CD4-positive, alpha-beta T cell treated with Interferon alpha-2 for 1 hour (primary cell): Measurements from ENCODE around the gene ETHE1.

Experiments
- DNase-seq, 2 donors: peaks; one replicate each; pipeline ENCODE4 v3.0.0-alpha.2; 2020 to 2022

Gene ETHE1

DNA sequence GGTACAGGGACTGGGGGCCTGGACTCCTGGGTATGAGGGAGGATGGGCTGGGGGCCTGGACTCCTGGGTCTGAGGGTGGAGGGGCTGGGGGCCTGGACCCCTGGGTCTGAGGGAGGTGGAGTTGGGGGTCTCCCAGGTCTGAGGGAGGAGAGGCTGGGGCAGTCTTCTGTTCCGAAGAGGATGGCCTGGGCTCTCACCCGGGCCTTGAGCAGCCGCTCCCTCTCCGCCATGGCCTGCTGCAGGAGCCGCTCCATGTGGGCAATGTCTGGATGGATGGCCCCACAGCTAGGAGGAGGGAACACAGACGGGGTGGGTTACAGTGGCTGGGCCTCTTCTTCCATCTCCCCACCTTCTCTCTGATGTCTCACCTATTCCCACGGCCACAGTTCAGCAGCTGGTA lies 40.6 kb downstream of the ETHE1 start:
- DNase-seq, result no peak

DNA sequence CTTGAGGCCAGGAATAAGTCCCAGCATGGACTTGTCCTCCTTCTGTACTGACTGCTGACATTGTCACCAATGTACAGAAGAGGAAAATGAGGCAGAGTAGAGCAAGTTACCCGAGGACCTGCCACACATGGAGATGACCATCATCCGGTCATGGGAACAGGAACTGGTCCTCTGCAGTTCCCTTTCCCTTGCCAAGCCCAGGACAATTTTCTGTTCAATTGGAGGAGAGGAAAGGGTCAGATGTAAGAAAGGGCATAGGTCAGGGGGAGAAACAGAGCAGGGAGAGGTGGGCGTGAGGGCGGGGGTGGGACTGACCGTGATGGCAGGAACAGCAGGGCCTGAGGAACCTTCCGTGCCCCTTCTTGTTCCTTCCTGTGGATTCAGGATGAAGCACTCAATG lies 41.0 kb downstream of the ETHE1 start:
- no peak for DNase-seq

DNA sequence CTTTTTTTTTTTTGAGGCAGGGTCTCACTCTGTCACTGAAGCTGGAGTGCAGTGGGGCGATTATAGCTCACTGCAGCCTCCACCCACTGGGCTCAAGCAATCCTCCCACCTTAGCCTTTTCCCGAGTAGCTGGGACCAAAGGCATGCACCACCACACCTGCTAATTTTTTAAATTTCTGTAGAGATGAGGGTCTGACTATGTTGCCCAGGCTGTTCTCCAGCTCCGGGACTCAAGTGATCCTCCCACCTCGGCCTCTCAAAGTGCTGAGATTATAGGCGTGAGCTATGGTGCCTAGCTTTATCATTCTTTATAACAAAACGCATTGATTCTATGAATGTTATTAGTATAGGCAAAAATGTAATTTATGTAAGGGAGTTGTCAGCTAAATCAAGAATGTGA lies 43.7 kb downstream of the ETHE1 start:
- no peak for DNase-seq

DNA sequence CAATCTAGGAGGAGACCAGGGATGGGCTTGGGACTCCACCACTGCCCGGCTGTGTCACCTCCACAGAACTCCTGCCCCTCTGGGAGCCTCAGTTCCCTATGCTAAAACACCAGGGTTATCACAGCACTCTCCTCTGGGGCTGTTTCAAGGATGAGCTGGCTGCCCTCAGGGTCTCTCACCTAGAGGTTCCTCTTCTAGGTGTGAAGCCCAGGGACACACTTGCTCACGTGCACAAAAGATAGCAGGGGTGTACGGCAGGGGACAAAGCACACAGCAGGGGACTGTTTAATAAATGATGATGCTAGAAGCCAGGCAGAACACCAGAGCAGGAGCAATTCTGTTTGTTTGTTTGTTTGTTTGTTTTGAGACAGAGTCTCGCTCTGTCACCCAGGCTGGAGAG lies 44.8 kb downstream of the ETHE1 start:
- DNase-seq, result no peak

DNA sequence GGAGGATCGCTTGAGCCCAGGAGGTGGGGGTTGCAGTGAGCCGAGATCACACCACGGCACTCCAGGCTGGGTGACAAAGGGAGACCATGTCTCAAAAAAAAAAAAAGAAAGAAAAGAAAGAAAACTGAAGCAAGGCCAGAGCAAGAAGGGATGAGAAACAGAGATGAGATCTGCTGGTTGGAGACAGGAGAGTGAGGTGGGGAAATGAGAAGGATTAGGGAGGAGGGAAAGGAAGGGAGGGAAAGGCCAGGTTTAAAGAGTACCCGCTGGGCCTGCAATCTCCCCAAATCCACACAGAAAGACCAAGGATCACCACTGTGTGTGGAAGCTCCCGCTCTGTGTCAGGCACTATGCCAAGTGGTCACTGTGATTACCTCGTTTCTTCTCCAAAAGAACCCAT lies 45.3 kb downstream of the ETHE1 start:
- no peak for DNase-seq

DNA sequence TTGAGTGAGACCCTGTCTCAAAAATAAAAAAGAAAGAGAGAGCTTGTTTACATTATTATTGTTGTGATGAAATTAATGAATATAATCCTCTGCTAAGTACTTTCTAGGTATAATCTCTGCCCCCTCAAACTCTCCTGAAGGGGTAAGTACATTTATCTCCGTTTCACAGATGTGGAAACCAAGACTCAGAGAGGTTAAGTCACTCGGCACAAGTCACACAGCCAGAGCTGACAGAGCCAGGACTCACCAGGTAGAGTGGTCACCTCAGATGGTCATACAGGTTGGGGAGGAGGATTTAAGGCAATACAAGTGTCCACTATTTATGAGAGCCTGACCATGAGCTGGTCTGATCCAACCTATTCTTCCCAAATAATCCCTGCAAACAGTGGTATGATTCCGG lies 46.4 kb downstream of the ETHE1 start:
- no peak for DNase-seq

DNA sequence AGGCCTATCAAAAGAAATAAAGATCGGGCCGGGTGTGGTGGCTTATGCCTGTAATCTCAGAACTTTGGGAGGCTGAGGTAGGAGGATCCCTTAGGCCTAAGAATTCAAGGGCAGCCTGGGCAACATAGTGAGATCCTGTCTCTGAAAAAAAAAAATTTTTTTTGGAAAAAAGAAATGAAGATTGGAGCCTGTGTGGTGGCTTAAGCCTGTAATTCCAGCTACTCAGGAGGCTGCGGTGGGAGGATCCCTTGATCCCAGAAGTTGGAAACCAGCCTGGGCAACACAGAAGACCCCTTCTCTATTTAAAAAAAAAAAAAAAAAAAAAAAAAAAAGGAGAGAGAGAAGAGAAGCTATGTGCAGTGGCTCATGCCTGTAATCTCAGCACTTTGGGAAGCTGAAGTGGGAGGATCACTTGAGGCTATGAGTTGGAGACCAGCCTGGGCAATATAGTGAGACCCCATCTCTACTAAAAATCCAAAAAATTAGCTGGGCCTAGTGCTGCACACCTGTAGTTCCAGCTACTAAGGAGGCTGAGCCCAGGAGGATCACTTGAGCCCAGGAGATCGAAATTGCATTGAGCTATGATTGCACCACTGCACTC lies 46.9 kb downstream of the ETHE1 start:
- DNase-seq, result no peak

DNA sequence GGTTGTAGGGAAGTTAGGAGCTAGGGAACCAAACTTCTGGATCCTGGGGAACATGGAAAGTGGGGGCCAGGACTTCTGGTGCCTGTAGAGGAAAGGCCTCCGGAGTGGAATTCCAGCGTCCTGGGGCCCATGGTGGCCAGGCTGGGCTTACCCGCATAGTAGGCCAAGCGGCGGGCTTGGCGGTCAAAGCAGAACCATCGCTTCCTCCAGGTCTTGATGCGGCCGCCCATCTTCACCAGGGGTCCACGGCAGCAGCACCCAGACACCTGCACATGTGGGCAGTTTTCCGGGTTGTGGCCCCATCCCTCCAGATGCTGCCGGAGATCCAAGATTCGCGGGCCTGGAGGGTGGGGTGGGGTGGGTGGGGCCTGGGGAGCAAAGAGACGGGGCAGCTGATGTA lies 47.8 kb downstream of the ETHE1 start:
- DNase-seq, result no peak

DNA sequence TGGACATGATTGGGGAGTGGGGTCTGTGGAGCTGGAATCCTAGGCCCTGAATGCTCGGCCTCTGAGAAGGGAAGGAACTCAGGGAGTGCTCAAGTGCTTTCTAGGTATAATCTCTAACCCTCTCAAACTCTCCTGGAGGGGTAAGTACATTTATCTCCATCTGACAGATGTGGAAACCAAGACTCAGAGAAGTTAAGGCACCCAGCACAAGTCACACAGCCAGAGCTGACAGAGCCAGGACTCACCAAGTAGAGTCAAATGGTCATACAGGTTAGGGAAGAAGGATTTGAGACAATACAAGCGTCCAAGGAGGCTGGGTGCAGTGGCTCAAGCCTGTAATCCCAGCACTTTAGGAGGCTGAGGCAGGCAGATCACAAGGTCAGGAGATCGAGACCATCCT lies 48.7 kb downstream of the ETHE1 start:
- no peak for DNase-seq

DNA sequence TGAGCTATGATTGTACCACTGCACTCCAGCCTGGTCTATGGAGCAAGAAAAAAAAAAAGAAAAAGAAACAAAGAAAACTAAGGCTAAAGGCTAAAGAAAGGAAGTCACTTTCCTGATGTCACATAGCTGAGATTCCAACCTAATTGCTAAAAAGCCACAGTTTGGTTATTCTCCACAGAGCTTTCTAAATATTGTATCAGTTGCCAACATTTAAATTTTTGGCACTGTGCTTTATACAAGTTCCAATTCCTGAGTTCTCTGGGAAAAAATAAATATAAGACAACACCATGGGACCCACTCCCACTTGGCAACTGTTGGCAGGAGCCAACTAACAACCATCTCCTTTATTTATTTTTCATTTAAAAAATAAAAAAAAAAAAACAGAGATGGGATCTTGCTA lies 50.4 kb downstream of the ETHE1 start:
- no peak for DNase-seq

DNA sequence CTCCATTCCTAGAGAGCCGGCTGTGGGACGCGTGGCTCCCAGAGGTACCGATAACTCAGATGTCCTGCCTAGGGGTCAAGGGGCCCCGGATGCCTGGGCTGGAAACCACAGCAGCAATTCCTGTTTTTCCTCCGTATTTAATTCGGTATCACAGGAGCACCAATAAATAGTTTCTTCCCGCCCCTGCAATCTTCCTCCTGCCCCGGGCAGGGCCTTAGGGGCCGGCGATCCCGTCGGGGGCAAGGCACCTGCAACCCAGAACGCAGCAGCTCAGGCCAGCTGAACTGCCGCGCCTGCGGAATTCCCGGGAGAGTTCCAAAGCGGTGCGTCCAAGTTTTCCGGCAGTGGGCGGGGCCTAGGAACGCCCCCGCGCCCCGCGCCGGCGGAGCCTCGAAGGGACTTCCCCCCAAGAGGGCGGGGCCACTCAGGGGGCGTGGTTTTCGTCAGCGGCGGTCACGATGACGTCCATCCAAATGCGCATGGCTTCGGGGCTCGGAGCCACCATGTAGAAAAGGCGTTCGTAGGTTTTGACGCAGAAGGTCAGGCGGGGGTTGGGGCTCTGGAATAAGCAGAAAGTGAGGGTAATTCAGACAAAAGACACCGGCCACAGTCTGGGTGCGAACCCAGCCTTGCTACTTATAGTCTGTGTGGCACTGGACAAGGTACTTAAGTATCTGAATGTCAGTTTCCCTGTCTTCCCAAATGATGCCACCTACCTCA lies 51.9 kb downstream of the ETHE1 start:
- peak; percentile 94 to 96 for DNase-seq

DNA sequence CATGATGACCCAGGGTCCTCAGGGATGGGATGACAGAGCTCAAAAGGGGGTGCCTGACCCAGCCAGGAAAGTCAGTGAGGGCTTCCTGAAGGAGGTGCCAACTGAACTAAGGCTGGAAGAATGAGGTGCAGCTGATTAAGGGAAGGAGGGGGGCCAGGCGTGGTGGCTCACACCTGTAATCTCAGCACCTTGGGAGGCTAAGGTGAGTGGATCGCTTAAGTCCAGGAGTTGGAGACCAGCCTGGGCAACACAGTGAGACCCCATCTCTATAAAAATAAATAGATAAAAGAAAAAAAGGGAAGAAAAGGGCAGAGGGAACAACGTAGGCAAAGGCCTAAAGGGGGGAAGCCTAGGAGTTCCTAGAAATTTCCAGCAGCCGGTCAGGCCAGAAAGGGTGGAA lies 52.5 kb downstream of the ETHE1 start:
- no peak for DNase-seq

DNA sequence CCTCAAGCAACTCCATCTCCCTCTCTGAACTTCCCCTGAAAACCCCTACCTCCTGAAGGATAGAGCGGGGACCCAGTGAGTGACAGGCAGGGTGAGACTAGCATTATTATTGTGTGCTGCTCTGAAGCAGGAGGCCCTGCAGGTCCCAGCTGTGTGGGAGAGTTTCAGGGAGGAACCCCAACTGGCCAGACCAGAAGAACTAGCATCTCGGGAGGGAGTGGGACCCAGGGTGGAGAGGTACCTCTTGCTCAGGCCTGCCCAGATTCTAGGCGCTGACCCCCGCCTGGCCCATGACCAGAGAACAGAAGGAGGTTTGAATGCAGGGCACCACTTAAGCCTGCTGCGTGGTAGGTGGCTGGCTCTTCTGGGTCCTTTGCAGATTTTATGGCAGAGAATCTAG lies 55.9 kb downstream of the ETHE1 start:
- DNase-seq, result no peak

DNA sequence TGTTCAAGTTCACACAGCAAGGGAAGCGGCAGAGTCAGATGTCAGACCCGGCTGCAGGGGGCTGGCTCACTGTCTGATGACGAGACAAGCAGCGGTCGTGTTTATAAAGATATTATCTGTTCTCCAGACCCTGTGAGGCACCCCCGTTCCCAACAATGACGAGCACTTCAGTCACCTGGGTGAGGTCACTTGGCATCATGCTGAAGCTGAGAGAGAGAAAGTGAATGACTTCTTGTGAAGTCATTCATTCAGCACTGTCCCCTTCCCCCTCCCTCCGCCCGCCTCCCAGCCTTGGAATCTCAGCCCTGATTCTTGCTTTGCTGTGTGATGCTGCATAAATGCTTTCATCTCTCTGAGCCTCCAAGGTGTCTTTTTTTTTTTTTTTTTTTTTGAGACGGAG lies 56.7 kb downstream of the ETHE1 start:
- peak; percentile 61 to 84 for DNase-seq

DNA sequence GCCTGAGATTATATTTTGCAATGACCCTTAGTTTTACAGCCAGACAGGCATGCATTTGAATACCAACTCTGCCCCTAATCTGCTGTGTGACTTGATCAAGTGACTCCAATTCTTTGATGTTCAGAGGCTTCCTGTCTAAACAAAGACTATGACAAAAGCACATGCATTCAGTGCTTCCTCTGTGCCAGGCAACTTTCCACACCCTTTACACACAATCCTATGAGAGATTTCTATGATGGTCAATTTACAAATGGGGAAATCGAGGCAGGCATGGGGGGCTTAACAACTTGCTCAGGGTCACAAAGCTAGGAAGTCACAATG lies 57.9 kb downstream of the ETHE1 start:
- peak; percentile 10 to 57 for DNase-seq

DNA sequence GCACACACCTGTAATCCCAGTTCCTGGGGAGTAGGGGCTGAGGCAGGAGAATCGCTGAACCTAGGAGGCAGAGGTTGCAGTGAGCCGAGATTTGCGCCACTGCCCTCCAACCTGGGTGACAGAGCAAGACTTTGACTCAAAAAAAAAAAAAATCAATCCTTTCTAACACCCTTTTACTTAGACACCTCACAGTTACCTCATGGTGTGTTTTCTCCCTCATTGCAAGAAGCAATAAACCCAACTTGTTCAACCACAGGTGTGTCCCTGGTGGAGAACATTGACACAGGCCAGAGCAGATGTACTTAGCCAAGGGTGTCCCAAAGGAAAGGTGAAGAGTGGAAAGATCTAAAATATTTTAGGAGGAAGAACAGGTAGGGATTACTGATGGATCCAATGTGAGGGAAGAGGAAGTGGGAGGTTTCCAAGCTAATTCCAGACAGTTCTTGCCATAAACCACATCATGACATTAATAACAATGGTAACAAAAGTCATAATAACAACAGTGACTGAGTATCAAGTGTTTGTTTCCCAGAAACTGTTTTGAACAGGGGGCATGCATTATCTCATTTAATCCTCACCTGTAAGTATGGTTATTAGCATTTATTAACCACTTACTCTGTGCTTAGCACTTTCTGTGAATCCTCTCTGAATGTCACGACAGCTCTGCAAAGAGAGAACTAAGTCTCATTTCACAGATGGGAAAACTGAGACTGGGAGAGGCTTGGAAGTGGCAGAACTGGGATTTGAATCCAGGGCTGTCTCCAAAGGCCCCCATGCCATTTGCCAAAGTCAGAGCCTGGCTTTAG lies 58.4 kb downstream of the ETHE1 start:
- DNase-seq, result no peak

DNA sequence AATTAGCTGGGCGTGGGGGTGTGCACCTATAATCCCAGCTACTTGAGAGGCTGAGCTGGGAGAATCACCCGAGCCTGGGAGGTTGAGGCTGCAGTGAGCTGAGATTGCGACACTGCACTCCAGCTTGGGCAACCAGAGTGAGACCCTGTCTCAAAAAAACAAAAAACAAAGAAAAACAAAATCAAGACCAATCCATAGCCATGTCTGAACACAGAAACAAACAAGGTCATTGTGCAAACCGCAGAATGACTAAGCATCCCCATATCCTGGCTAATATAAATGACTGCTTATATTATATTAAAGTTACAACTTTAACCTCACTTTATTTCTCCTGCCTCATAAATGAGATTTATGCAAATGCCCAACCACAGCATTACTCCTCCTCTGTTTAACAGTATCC lies 59.3 kb downstream of the ETHE1 start:
- no peak for DNase-seq

DNA sequence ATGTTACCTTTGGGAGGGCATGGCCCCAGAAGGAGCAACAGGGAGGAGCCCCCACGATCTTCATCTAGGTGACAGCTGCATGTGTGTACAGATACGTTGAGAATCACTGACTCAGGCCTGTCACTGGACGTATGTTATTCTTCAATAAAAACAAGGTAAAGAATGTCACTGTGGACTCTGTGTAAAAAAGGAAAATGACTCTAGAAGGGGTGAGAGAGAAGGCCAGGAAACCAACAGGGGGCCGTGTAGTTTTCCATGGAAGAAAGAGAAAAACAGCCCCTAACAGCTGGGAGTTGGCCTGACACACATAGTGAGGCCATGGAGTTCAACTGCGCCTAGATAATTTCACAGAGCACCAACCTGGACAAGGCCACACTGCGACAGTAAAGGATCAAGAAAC lies 59.7 kb downstream of the ETHE1 start:
- DNase-seq, result no peak

DNA sequence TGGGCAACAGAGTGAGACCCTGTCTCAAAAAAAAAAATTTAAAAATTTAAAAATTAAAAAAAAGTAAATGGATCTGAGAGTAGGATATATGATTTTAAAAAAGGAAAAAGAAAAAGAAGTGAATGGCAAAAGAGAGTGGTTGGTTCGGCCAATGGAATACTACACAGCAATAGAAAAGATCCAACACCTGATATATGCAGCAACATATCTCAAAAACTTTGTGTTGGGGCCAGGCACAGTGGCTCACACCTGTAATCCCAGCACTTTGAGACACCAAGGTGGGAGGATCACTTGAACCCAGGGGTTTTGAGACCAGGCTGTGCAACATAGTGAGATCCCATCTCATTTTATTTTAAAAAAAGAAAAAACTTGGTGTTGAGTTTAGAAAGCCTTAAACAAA lies 60.2 kb downstream of the ETHE1 start:
- DNase-seq, result no peak

DNA sequence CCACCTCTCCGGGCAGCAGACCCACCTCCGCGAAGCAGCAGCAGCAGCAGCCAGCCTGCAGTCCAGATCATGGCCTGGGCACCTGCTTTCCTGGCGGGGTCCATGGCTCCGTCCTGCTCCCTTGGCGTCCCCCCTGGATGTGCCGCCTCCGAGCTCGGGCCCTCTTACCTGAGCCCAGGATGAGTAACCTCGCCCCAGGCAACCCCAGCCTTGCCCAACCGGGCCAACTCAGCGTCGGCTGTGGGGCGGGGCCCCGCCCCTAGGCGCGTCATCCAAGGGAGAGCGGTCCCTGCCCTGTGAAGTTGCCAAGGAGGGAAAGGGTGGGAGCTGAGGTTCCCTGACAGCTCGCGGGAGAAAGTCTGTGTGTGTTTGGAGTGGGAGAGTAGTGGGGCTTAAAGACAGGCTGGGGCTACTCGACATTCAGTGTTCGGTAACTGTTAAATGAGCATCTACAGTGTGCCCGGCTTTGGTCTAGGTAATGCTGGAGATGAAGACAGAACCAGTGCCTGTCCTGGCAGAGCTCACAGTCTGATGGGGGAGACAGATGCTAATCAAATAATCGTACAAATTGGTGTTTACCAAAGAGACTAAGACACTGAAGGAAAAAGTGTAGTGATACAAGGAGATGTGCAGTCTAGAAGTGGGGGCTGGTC lies 61.4 kb downstream of the ETHE1 start, which contains the start of gene LYPD3:
LYPD3 (minus strand) TSS at position 141 of the 653 bp plus-strand sequence; CDS start at position 104, 37 bp downstream.
- DNase-seq, result peak in 1 of 2 donors; percentile 53

DNA sequence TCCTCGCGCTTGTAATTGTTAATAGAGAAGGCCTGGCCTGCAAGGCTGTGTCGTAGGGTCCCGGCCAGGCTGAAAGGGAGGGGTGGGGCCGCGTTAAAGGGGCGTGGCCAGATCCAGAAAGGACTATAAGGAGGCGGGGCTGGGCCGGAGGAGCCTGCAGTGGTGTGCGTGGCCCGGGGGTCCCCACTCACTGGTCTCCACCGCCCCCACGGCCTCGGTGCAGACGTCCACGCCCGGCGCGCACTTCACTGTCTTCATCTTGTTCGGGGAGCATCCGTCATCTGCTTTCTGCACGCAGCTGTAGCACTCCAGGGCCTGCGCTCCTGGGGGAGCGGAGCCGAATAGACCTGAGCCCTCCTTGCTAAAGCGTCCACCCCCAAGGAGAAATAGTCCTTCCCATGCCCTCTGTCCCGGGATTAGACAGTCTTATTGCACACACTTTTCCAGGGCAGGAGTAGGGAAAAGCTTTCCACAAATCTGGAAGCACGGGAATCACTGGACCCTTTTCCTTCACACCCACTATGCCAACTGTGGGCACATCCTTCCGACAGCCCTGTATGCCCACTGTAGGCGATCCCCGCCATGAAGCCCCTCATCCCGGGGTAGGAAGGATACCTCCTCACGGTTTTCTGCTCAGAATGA lies 62.7 kb downstream of the ETHE1 start:
- DNase-seq, result no peak

DNA sequence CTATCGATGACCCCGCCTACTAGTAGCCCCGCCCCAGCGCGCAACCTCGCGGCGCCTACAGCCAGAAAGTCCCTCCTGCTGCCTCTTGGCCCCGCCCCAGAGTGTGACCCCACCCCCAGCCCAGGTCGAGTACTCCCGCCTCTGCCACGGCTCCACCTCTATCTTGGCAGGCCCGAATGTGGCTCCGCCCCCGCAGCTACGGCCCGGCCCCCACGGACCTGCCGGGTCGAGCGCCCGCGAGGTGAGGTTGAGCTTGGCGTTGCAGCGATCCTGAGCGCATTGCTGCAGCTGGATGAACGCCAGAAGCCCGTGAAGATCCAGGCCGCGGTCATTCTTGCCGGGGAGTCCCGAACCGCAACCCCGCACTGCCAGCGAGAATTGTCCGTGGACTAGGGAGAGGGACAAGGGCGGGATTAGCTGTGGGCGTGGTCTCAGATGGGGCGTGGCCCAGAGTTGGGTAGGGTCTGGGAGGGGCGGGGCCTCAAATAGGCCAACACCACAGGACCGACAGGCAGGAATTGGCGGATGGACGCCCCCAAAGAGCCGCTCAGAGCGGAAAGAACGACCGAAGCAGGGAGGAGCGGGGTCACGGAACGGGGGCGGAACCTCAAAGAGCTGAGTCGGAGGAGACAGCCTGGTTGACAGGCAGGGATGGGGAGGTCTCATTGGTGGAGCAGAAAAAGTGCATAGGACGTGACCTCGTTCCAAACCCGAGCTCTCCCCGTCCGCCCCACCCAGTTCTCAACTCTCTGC lies 63.4 kb downstream of the ETHE1 start:
- DNase-seq, result peak; percentile 99 to 100
